ENCODE results near the gene RAN. TPM values are rescaled to one million over a fixed set of nuclear protein-coding genes. Genes with fewer than 3 reads are reported as not detected.

Gene RAN
- 803 and 832 TPM in 2 replicates for total RNA-seq
- long read RNA-seq, transcript RAN-202 (6 exons, 1,530 nt): minor isoform, 24 of 1,172 reads
- long read RNA-seq, transcript RAN-203 (6 exons, 2,455 nt): minor isoform, 17 of 1,172 reads
- long read RNA-seq, transcript RAN-212 (7 exons, 2,661 nt): major isoform, 1,092 of 1,172 reads
- long read RNA-seq, partial matches to known transcripts: 17 of 1,172 reads
- long read RNA-seq, other reads (novel, unspliced or antisense): 22 of 1,172 reads

GRCh38 chr12:130871286-130872178 lies at the start of gene RAN:
TSS of gene RAN (plus strand) at chr12:130872066. CDS start at chr12:130872594, 528 bp downstream.
- peak within 1 kb of the TSS; percentile 98 for H3K27ac Mint-ChIP-seq
- TF ChIP-seq, protein P1, sequence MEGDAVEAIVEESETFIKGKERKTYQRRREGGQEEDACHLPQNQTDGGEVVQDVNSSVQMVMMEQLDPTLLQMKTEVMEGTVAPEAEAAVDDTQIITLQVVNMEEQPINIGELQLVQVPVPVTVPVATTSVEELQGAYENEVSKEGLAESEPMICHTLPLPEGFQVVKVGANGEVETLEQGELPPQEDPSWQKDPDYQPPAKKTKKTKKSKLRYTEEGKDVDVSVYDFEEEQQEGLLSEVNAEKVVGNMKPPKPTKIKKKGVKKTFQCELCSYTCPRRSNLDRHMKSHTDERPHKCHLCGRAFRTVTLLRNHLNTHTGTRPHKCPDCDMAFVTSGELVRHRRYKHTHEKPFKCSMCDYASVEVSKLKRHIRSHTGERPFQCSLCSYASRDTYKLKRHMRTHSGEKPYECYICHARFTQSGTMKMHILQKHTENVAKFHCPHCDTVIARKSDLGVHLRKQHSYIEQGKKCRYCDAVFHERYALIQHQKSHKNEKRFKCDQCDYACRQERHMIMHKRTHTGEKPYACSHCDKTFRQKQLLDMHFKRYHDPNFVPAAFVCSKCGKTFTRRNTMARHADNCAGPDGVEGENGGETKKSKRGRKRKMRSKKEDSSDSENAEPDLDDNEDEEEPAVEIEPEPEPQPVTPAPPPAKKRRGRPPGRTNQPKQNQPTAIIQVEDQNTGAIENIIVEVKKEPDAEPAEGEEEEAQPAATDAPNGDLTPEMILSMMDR (IDR thresholded peaks at IDR 0.05; ENCODE audit: unreplicated experiment): no peak
- H3K4me1 Mint-ChIP-seq (ENCODE audit: low read depth): peaks cover 30% of the 10 kb centered on the region
- no peaks in the 10 kb centered on the region for H3K9me3 Mint-ChIP-seq (ENCODE audit: low read depth)
- H3K36me3 Mint-ChIP-seq (ENCODE audit: insufficient read depth): peaks cover 35% of the 10 kb centered on the region
- peaks cover 2% of the 10 kb centered on the region for H3K27me3 Mint-ChIP-seq
- peak within 1 kb of the TSS; percentile 95 for H3K4me3 Mint-ChIP-seq (ENCODE audit: low read depth)
- peak; percentile 84 for DNase-seq (ENCODE audit: low spot score, unreplicated experiment)

DNA sequence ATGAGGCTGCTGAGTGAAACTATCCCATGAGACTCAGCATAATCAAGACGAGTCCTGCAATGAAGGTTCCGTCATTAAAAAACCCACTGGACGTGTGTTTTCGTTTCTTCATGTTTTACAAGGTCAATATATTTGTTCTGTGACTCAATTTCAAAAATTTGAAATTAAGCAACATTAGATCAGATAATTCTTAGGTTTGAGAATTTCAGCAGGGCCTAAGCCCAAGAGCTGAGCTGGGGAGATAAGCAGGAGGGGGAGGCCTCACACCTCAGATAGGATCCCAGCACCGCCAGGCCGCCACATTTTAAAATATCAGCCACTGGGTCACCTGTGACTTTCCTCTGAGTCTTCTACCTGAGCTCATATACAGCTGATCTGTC lies 46.1 kb upstream of the RAN start:
- Mint-ChIP-seq H3K27me3 (no peaks in the 10 kb centered on the region), H3K4me1 (ENCODE audit: low read depth) (peaks cover 7% of the 10 kb centered on the region), H3K36me3 (ENCODE audit: insufficient read depth) (peaks cover 8% of the 10 kb centered on the region), H3K27ac (no peak overlapping the region), H3K4me3 (ENCODE audit: low read depth) (no peak overlapping the region), H3K9me3 (ENCODE audit: low read depth) (no peaks in the 10 kb centered on the region)
- TF ChIP-seq, protein P1 (IDR thresholded peaks at IDR 0.05; ENCODE audit: unreplicated experiment): no peak
- no peak for DNase-seq (ENCODE audit: low spot score, unreplicated experiment)

GRCh38 chr12:130826151-130826801 lies 45.6 kb upstream of the RAN start:
- no peak overlapping the region for H3K27ac Mint-ChIP-seq
- H3K4me3 Mint-ChIP-seq (ENCODE audit: low read depth): no peak overlapping the region
- no peaks in the 10 kb centered on the region for H3K9me3 Mint-ChIP-seq (ENCODE audit: low read depth)
- TF ChIP-seq, protein P1 (IDR thresholded peaks at IDR 0.05; ENCODE audit: unreplicated experiment): peak; percentile 59
- H3K4me1 Mint-ChIP-seq (ENCODE audit: low read depth): peaks cover 11% of the 10 kb centered on the region
- no peaks in the 10 kb centered on the region for H3K27me3 Mint-ChIP-seq
- H3K36me3 Mint-ChIP-seq (ENCODE audit: insufficient read depth): peaks cover 6% of the 10 kb centered on the region
- no peak for DNase-seq (ENCODE audit: low spot score, unreplicated experiment)

DNA sequence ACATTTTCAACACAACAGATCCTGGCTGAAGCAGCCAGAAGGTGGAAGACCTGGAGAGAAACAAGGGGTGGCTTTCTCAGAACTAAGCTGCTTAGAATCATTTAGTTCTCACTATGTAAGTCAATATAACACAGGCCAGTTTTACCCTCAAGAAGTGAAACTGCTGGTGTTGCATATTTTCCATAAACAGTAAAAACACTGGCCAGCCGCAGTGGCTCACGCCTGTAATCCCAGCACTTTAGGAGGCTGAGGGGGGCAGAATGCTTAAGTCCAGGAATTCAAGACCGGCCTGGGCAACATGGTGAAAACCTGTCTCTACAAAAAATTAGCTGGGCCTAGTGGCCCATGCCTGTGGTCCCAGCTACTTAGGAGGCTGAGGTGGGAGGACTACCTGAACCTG lies 44.4 kb upstream of the RAN start:
- TF ChIP-seq, protein P1 (IDR thresholded peaks at IDR 0.05; ENCODE audit: unreplicated experiment): no peak
- Mint-ChIP-seq H3K9me3 (ENCODE audit: low read depth) (no peaks in the 10 kb centered on the region), H3K27ac (no peak overlapping the region), H3K27me3 (no peaks in the 10 kb centered on the region), H3K4me1 (ENCODE audit: low read depth) (peaks cover 11% of the 10 kb centered on the region), H3K4me3 (ENCODE audit: low read depth) (no peak overlapping the region), H3K36me3 (ENCODE audit: insufficient read depth) (peaks cover 2% of the 10 kb centered on the region)
- DNase-seq (ENCODE audit: low spot score, unreplicated experiment): no peak

DNA sequence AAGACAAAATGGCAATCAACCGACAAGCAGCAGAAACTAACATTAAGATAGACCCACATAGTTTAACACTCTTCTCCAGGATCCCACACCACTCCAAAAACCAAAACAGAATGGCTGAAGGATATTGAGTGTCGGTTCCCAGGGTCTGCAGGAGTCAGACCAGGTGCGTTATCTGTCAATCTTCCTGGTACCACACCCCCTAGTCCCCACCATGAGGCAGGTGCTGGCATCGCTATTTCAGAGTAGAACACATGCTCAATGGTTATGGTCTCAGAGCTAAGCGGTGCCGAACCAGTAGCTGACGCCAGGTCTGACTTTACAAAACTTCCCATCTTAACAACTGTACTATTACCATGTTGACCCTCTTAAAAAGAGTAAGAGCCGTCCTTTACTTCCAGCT lies 43.0 kb upstream of the RAN start:
- Mint-ChIP-seq H3K36me3 (ENCODE audit: insufficient read depth) (peaks cover 2% of the 10 kb centered on the region), H3K4me3 (ENCODE audit: low read depth) (no peak overlapping the region), H3K9me3 (ENCODE audit: low read depth) (no peaks in the 10 kb centered on the region), H3K27ac (no peak overlapping the region), H3K4me1 (ENCODE audit: low read depth) (peaks cover 18% of the 10 kb centered on the region), H3K27me3 (peaks cover 3% of the 10 kb centered on the region)
- no peak for DNase-seq (ENCODE audit: low spot score, unreplicated experiment)
- TF ChIP-seq, protein P1 (IDR thresholded peaks at IDR 0.05; ENCODE audit: unreplicated experiment): no peak
